Muscle of leg (tissue), 11 donors: ENCODE results near the gene MRAP. TPM values are rescaled to one million over a fixed set of nuclear protein-coding genes. Genes with fewer than 3 reads are reported as not detected.

Experiments used
- DNase-seq: peaks from one replicate; pipeline ENCODE4 v3.0.0; 2013
- H3K27ac ChIP-seq: one replicate; pipeline ENCODE4 v1.5.1; 2013; ENCODE audit warnings: mild to moderate bottlenecking, low read length, control low read depth
- H3K27me3 ChIP-seq: one replicate; pipeline ENCODE4 v1.6.1; 2013; ENCODE audit warnings: low read length; ENCODE audit not compliant: control insufficient read depth, insufficient read depth
- H3K36me3 ChIP-seq: one replicate; pipeline ENCODE4 v1.6.1; 2013; ENCODE audit warnings: low read length; ENCODE audit not compliant: control insufficient read depth, insufficient read depth
- H3K4me1 ChIP-seq: one replicate; pipeline ENCODE4 v1.6.1; 2013; ENCODE audit warnings: low read length; ENCODE audit not compliant: control insufficient read depth, insufficient read depth
- H3K4me3 ChIP-seq: one replicate; pipeline ENCODE4 v1.5.1; 2013; ENCODE audit warnings: low read length, control low read depth
- H3K9me3 ChIP-seq: replicated peaks from 2 replicates; pipeline ENCODE4 v1.6.1; 2013; ENCODE audit warnings: low read depth, low read length; ENCODE audit not compliant: control insufficient read depth
- WGBS: methylation state at CpG from one replicate; pipeline ENCODE4 v1.1.5; 2013; ENCODE audit warnings: missing lambda C conversion rate; ENCODE audit not compliant: insufficient coverage; 5-methylcytosine and 5-hydroxymethylcytosine counted together
- polyA plus RNA-seq, 8 donors: library from polyadenylated mRNA; unstranded; fragments of 120-200 nt; gene quantifications; one replicate each; pipeline versions ENCODE4 v1.2.1 to v1.2.3, GENCODE V29; 2013; ENCODE audit warnings: inconsistent platforms in 1 of 8, low replicate concordance in 1 of 8; ENCODE audit not compliant: insufficient read length in 8 of 8, insufficient read depth in 1 of 8
- total RNA-seq: library from RNA; stranded (reverse); fragments of 120-200 nt; gene quantifications from one replicate; pipeline ENCODE4 v1.2.4, GENCODE V29; 2013

MRAP gene
- total and polyA plus RNA-seq, 9 donors = 0.20 to 1.2 (median 0.45) TPM; not detected in 6

DNA sequence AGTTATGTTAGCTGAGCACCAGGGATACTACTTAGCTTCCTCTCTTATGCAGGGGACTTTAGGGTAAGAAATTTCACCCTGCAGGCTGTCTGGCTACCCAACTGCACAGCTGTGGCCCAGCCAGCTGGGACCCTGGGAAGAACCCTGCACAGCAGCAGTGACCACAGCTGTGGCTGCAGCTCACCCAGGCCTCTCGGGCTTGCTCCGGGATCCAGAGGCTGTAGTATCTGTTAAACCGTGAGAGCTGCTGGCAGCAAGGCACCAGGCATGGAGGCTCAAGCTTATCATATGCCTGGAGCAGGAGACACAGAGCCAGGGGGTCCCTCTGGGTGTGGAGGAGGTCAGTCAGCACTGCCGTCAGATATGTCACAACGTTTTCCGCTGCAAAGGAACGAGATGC lies 53.9 kb downstream of the MRAP start:
- Histone ChIP-seq H3K27me3 (no peaks in the 10 kb centered on the region), H3K9me3 (no peaks in the 10 kb centered on the region), H3K4me1 (peaks cover 4% of the 10 kb centered on the region), H3K27ac (no peak overlapping the region), H3K36me3 (peaks cover 92% of the 10 kb centered on the region), H3K4me3 (no peak overlapping the region)
- DNase-seq = no peak
- WGBS = 70% methylated on average over 4 of the region's 7 CpGs

DNA sequence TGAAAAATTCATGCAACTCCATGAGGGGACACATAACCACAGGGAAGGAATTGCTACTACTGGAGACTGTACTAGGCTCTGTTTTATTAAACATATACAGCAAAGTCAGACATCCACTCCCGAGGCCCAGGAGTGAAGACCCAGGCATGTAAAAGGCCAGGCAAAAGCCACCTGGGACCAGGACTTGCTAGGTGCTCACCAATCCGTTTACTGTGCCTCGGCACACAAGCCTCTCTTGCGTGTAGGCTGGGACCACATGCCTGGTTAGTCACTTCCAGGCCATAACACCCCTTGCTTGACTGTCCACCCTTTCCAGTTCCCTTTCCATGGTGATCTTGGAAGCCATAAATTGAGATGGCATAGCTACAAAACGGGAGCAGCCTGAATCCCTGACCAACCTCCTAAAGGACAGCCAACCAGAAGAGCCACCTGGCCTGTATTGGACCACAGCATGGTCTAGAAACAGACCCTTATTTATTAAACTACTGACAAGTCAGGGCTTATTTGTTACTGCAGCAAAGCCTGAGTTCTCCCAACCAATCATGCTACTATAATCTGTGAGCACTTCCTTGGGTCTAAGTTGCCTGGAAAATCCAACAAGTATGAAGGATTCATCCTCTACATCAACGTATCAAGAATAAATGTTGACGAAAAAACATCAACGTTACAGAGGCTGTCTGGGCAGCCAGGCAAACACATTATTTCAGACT lies 54.5 kb downstream of the MRAP start:
- Histone ChIP-seq H3K9me3 (no peaks in the 10 kb centered on the region), H3K36me3 (peaks cover 91% of the 10 kb centered on the region), H3K27ac (no peak overlapping the region), H3K4me1 (no peaks in the 10 kb centered on the region), H3K4me3 (no peak overlapping the region), H3K27me3 (no peaks in the 10 kb centered on the region)
- no peak for DNase-seq
- 97% methylated on average over 7 of the region's 8 CpGs for WGBS

DNA sequence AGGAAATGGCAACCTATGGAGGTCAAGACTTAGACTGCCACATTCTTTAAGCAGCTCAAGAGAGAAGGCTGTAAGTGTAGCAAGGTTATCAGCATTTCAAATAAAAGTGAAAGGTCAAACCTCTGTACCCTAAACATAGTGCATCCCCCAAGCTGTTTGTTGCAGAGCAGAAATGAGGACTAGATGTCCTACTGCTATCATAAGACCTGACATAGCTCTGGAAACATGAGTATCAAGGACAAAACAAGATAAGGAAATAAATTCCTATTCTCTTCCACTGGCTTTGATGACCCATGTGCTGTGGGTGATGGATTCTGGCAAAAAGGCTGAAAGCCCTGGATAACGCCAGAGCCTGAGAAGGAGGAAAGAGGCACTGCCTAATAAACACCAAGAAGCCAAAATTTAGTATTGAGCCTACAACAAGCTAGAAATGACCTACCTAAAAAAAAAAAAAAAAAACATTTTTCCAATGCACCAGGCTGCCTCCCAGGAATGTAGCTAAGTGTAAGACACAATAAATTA lies 58.3 kb downstream of the MRAP start:
- DNase-seq = no peak
- H3K9me3 ChIP-seq = no peaks in the 10 kb centered on the region
- no peak overlapping the region for H3K27ac ChIP-seq
- no peak overlapping the region for H3K4me3 ChIP-seq
- H3K4me1 ChIP-seq = peaks cover 2% of the 10 kb centered on the region
- H3K36me3 ChIP-seq = peaks cover 90% of the 10 kb centered on the region
- no CpG with 5 or more reads among the region's 1 CpG for WGBS
- H3K27me3 ChIP-seq = no peaks in the 10 kb centered on the region

DNA sequence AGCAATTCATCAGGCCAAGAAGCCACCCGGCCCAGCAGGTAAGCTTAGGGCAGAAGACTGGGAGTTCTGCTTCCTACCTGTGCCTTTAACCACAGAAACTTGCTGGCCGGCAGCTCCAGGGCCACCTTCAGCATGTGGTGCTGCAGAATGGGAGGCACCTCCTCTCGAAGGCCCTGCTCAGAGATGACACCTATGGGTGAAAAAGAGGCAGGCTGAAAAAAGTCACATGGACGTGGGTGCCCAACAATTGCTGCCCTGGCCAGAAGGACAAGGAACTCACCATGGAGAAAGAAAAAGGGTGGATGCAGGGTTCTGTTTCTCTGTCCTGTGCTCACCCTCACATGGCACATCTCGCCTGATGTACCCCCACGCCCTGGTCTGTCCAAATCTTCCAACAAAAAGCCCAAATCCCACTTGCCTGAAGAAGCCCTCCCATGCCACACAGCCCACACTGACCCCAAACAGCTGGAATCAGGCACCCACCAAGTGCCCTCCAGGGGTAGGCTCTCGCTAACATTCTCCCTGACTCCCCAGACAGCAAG lies 61.1 kb downstream of the MRAP start:
- WGBS = 49% methylated on average over 5 of the region's 7 CpGs
- no peak for DNase-seq
- H3K4me1 ChIP-seq = peaks cover 10% of the 10 kb centered on the region
- H3K27ac ChIP-seq = peak overlapping the region; percentile 20
- H3K36me3 ChIP-seq = peaks cover 85% of the 10 kb centered on the region
- no peak overlapping the region for H3K4me3 ChIP-seq
- no peaks in the 10 kb centered on the region for H3K9me3 ChIP-seq
- H3K27me3 ChIP-seq = no peaks in the 10 kb centered on the region

DNA sequence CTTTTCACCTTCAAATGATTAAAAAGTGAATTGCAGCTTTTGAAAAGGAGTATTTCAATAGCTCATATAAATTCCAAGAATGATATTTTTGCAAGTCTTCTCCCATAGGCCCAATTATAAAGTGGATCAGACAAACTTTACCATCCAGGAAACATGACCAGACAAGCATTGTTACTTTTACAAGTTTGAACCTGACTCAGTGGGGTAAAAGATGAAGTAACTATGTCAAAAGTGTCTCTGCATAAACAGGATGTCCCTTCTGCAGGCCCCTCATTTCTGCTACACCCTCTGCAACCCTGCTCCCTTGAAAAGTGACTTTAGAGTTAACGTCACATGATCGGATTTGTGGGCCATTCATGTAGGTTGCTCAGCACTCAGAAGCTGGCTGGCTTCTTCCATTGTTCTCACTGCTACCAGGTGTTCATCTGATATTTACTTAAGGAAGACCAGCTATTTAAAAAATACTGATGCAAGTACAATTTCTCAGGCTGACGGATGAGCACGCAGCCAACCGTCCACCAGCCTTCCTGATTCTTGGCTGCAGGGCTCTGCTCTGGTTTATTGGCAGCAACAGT lies 61.8 kb downstream of the MRAP start:
- peak overlapping the region; percentile 20 for H3K27ac ChIP-seq
- peaks cover 87% of the 10 kb centered on the region for H3K36me3 ChIP-seq

More for the DNA sequence above, 61.8 kb downstream of the MRAP start:
- no peaks in the 10 kb centered on the region for H3K27me3 ChIP-seq
- no peaks in the 10 kb centered on the region for H3K9me3 ChIP-seq
- no peak overlapping the region for H3K4me3 ChIP-seq
- DNase-seq = no peak
- WGBS = 91% methylated on average over 3 of the region's 5 CpGs
- H3K4me1 ChIP-seq = peaks cover 14% of the 10 kb centered on the region

Other genes starting within 250 kb of the MRAP start
- 7.8 TPM for gene MIS18A, start 19.8 kb upstream of the MRAP start, total RNA-seq
- gene MIS18A, start 19.8 kb upstream of the MRAP start, polyA plus RNA-seq = 10 to 100 TPM in 7 of 8 donors, 1 to 10 TPM in 1; 9.8 to 17.1 (median 11.8) TPM
- 11.5 TPM for gene URB1, start 94.2 kb downstream of the MRAP start, total RNA-seq
- 10 to 100 TPM in 7 of 8 donors, 1 to 10 TPM in 1; 9.7 to 16.6 (median 13.4) TPM for gene URB1, start 94.2 kb downstream of the MRAP start, polyA plus RNA-seq
- gene EVA1C, start 113.9 kb downstream of the MRAP start, total RNA-seq = 1.6 TPM
- gene EVA1C, start 113.9 kb downstream of the MRAP start, polyA plus RNA-seq = 1 to 10 TPM; 1.3 to 2.9 (median 2.1) TPM